H1 (cell line): ENCODE measurements around the gene FAM98C. TPM values are rescaled to one million over a fixed set of nuclear protein-coding genes. Genes with fewer than 3 reads are reported as not detected.

Source experiments
- CTCF ChIA-PET: fragments of 300-600 bp; sonication (Branson Sonifier 250); formaldehyde crosslinking; loops from one replicate; lab custom pipeline; 2021; ENCODE audit not compliant: partially characterized antibody; lab: Charles Lee
- POLR2A ChIA-PET: fragments of 300-600 bp; sonication (Branson Sonifier 250); formaldehyde crosslinking; loops from one replicate; lab custom pipeline; 2021; ENCODE audit warnings: inconsistent platforms; ENCODE audit not compliant: partially characterized antibody; lab: Charles Lee
- DNase-seq, 2 experiments: peaks; one replicate each; pipeline versions ENCODE4 v3.0.0 to v3.0.0-alpha.2; 2010 to 2022; ENCODE audit warnings: low spot score in 2 of 2, low read depth in 1 of 2, mixed read lengths in 1 of 2
- FAIRE-seq: peaks from 2 replicates; lab custom pipeline; 2011; peaks lifted over from hg19 to GRCh38; lab: Jason Lieb, UNC
- H2AFZ ChIP-seq: 2 replicates; pipeline ENCODE4 v1.8.1; 2012; ENCODE audit warnings: low read length, inconsistent platforms
- H2AK5ac ChIP-seq: 2 replicates; pipeline ENCODE4 v1.6.1; 2013; ENCODE audit warnings: low read depth, low read length
- H2BK120ac ChIP-seq: replicated peaks from 2 replicates; pipeline ENCODE3; 2013; ENCODE audit warnings: low read depth, low read length, inconsistent platforms
- H2BK12ac ChIP-seq: 2 replicates; pipeline ENCODE4 v1.6.1; 2013; ENCODE audit warnings: low read depth, low read length
- H2BK15ac ChIP-seq: 2 replicates; pipeline ENCODE4 v1.6.1; 2013; ENCODE audit warnings: low read length
- H2BK20ac ChIP-seq: 2 replicates; pipeline ENCODE4 v1.6.1; 2013; ENCODE audit warnings: low read length
- H2BK5ac ChIP-seq: 2 replicates; pipeline ENCODE4 v1.6.1; 2013; ENCODE audit warnings: low read depth, low read length
- H3K14ac ChIP-seq: 2 replicates; pipeline ENCODE4 v1.6.1; 2013; ENCODE audit warnings: inconsistent platforms; ENCODE audit not compliant: insufficient read length
- H3K18ac ChIP-seq: 2 replicates; pipeline ENCODE4 v1.6.1; 2013; ENCODE audit warnings: low read length; ENCODE audit errors: extremely low read depth
- H3K23ac ChIP-seq: 2 replicates; pipeline ENCODE4 v1.6.1; 2013; ENCODE audit warnings: inconsistent platforms; ENCODE audit not compliant: insufficient read length
- H3K23me2 ChIP-seq: 2 replicates; pipeline ENCODE4 v1.6.1; 2013; ENCODE audit warnings: low read depth, low read length
- H3K27ac ChIP-seq: 2 replicates; pipeline ENCODE4 v1.6.1; 2011; ENCODE audit warnings: low read depth, low read length, inconsistent platforms
- H3K27me3 ChIP-seq, 4 experiments: replicated peaks in 1 of 4; 1 replicate in 1 of 4; 2 replicates in 3 of 4; pipeline versions ENCODE4 v1.6.1 to v1.8.1; 2011 to 2013; ENCODE audit warnings: low read length in 3 of 4, mild to moderate bottlenecking in 3 of 4, inconsistent platforms in 2 of 4, mixed read lengths in 2 of 4, moderate library complexity in 1 of 4; ENCODE audit not compliant: control insufficient read depth in 3 of 4, insufficient read depth in 3 of 4; ENCODE audit errors: extremely low read depth in 1 of 4
- H3K36me3 ChIP-seq, 4 experiments: 2 replicates each; pipeline versions ENCODE4 v1.6.1 to v1.8.1; 2011 to 2013; ENCODE audit warnings: mild to moderate bottlenecking in 4 of 4, low read length in 3 of 4, moderate library complexity in 2 of 4, control low read depth in 1 of 4, inconsistent platforms in 1 of 4; ENCODE audit not compliant: insufficient read depth in 4 of 4, control insufficient read depth in 2 of 4
- H3K4ac ChIP-seq: replicated peaks from 2 replicates; pipeline ENCODE3; 2013; ENCODE audit warnings: low read length, low read depth, mixed read lengths, inconsistent platforms; ENCODE audit not compliant: insufficient read length
- H3K4me1 ChIP-seq, 4 experiments: replicated peaks in 1 of 4; 1 replicate in 1 of 4; 2 replicates in 3 of 4; pipeline versions ENCODE4 v1.6.1 to v1.8.1; 2011 to 2013; ENCODE audit warnings: low read length in 3 of 4, inconsistent platforms in 2 of 4, mixed read lengths in 1 of 4; ENCODE audit not compliant: insufficient read depth in 4 of 4, control insufficient read depth in 3 of 4
- H3K4me2 ChIP-seq, 2 experiments: 2 replicates each; pipeline versions ENCODE4 v1.6.1 to v1.8.1; 2011 to 2013; ENCODE audit warnings: low read depth in 2 of 2, low read length in 2 of 2, control low read depth in 1 of 2, inconsistent platforms in 1 of 2, mild to moderate bottlenecking in 1 of 2; ENCODE audit not compliant: insufficient read depth in 1 of 2
- H3K4me3 ChIP-seq, 4 experiments: fragments of 200-600, 300-600 bp in 1 of 4; sonication (generic), shearing (Covaris generic), sonication (Bioruptor Twin) in 1 of 4; 2 replicates each; pipeline versions ENCODE4 v1.5.1 to v1.8.1; 2011 to 2016; ENCODE audit warnings: low read length in 4 of 4, low read depth in 3 of 4, control low read depth in 2 of 4, inconsistent platforms in 2 of 4, mild to moderate bottlenecking in 2 of 4, mixed read lengths in 1 of 4, moderate library complexity in 1 of 4; ENCODE audit not compliant: insufficient read depth in 2 of 4; ENCODE audit errors: extremely low read depth in 1 of 4
- H3K56ac ChIP-seq: replicated peaks from 2 replicates; pipeline ENCODE3; 2013; ENCODE audit warnings: low read depth, mild to moderate bottlenecking, mixed read lengths, low read length, inconsistent platforms; ENCODE audit not compliant: insufficient read length
- H3K79me1 ChIP-seq: 2 replicates; pipeline ENCODE4 v1.6.1; 2013; ENCODE audit warnings: low read depth, low read length, control low read depth
- H3K79me2 ChIP-seq, 2 experiments: 2 replicates each; pipeline versions ENCODE4 v1.6.1 to v1.8.1; 2012 to 2013; ENCODE audit warnings: low read length in 2 of 2, mild to moderate bottlenecking in 2 of 2, inconsistent platforms in 1 of 2; ENCODE audit not compliant: insufficient read depth in 2 of 2, control insufficient read depth in 1 of 2
- H3K9ac ChIP-seq, 4 experiments: replicated peaks in 1 of 4; 1 replicate in 1 of 4; 2 replicates in 3 of 4; pipeline versions ENCODE4 v1.6.1 to v1.8.1; 2011 to 2013; ENCODE audit warnings: low read depth in 3 of 4, low read length in 3 of 4, control low read depth in 2 of 4, mild to moderate bottlenecking in 2 of 4, moderate library complexity in 2 of 4, inconsistent platforms in 1 of 4; ENCODE audit errors: extremely low read depth in 1 of 4
- H3K9me3 ChIP-seq, 2 experiments: 2 replicates each; pipeline versions ENCODE4 v1.6.1 to v1.8.1; 2012 to 2013; ENCODE audit warnings: mild to moderate bottlenecking in 2 of 2, moderate library complexity in 2 of 2, control low read depth in 1 of 2, inconsistent platforms in 1 of 2, low read depth in 1 of 2, low read length in 1 of 2, mixed read lengths in 1 of 2; ENCODE audit not compliant: insufficient read depth in 2 of 2
- H4K20me1 ChIP-seq, 2 experiments: replicated peaks in 1 of 2; 2 replicates each; pipeline versions ENCODE3 to v1.8.1; 2011 to 2013; ENCODE audit warnings: inconsistent platforms in 2 of 2, low read length in 2 of 2, mild to moderate bottlenecking in 1 of 2; ENCODE audit not compliant: insufficient read depth in 2 of 2, control insufficient read depth in 1 of 2
- H4K5ac ChIP-seq: 2 replicates; pipeline ENCODE4 v1.6.1; 2013; ENCODE audit warnings: low read length, low read depth, mixed read lengths, inconsistent platforms; ENCODE audit not compliant: insufficient read length
- H4K8ac ChIP-seq: 2 replicates; pipeline ENCODE4 v1.8.0; 2013; ENCODE audit warnings: mild to moderate bottlenecking, moderate library complexity, low read length, inconsistent platforms; ENCODE audit not compliant: insufficient read depth; ENCODE audit errors: extremely low read depth
- H4K91ac ChIP-seq: replicated peaks from 2 replicates; pipeline ENCODE3; 2013; ENCODE audit warnings: low read length, mixed read lengths, inconsistent platforms; ENCODE audit not compliant: insufficient read length
- ASH2L ChIP-seq: fragments of 200-600, 300-600 bp; sonication (generic); IDR thresholded peaks from one replicate; pipeline ENCODE4 v1.7.1; 2017; ENCODE audit warnings: low read length
- CREB1 ChIP-seq: IDR thresholded peaks from 2 replicates; pipeline ENCODE4 v1.6.1; 2012; ENCODE audit warnings: inconsistent platforms
- EZH2 ChIP-seq: fragments of 200-600 bp; sonication (generic); IDR thresholded peaks from 2 replicates; pipeline ENCODE4 v1.7.1; 2012; ENCODE audit warnings: low read depth, mild to moderate bottlenecking, moderate library complexity, low read length, inconsistent platforms; ENCODE audit not compliant: severe bottlenecking
- KDM4A ChIP-seq: IDR thresholded peaks from one replicate; pipeline ENCODE4 v1.7.1; 2012; ENCODE audit warnings: low read depth, mild to moderate bottlenecking, moderate library complexity, low read length, inconsistent platforms; ENCODE audit not compliant: severe bottlenecking
- NANOG ChIP-seq: IDR thresholded peaks from 2 replicates; pipeline ENCODE4 v1.6.1; 2011; ENCODE audit warnings: low read length, low read depth, mild to moderate bottlenecking, inconsistent platforms; ENCODE audit not compliant: insufficient read depth, poor library complexity, severe bottlenecking
- RFX5 ChIP-seq: IDR thresholded peaks from 2 replicates; pipeline ENCODE4 v1.6.1; 2011; ENCODE audit warnings: low read depth, low read length, improper control_type of control experiment, borderline replicate concordance
- SP1 ChIP-seq: IDR thresholded peaks from 2 replicates; pipeline ENCODE4 v1.6.1; 2011; ENCODE audit warnings: low read depth, low read length
- SP4 ChIP-seq: IDR thresholded peaks from 2 replicates; pipeline ENCODE4 v1.6.1; 2012; ENCODE audit warnings: low read length, inconsistent platforms
- SRF ChIP-seq: IDR thresholded peaks from 2 replicates; pipeline ENCODE4 v1.6.1; 2011; ENCODE audit warnings: mild to moderate bottlenecking, low read depth, low read length, moderate library complexity
- TBP ChIP-seq: IDR thresholded peaks from 2 replicates; pipeline ENCODE4 v1.6.1; 2011; ENCODE audit warnings: low read depth, low read length, improper control_type of control experiment
- ZNF274 ChIP-seq: IDR thresholded peaks from 2 replicates; pipeline ENCODE4 v1.7.0; 2012; ENCODE audit warnings: low read length, borderline replicate concordance; ENCODE audit errors: extremely low read depth
- WGBS, 2 experiments: shearing (Covaris generic) in 1 of 2; methylation state at CpG; one replicate each; pipeline versions ENCODE4 v1.1.6 to v1.1.7; 2013 to 2015; ENCODE audit warnings: low lambda C conversion rate in 2 of 2, mixed read lengths in 2 of 2, inconsistent platforms in 1 of 2, low coverage in 1 of 2, missing lambda C conversion rate in 1 of 2; ENCODE audit not compliant: insufficient replicate concordance in 2 of 2, insufficient coverage in 1 of 2, insufficient read length in 1 of 2; ENCODE audit errors: extremely low coverage in 1 of 2, missing lambda C conversion rate in 1 of 2; 5-methylcytosine and 5-hydroxymethylcytosine counted together
- polyA plus RNA-seq, 7 experiments: library from polyadenylated mRNA; depleted of rRNA in 3 of 7; stranded (reverse) in 5 of 7; unstranded in 2 of 7; fragments of >200 nt in 5 of 7; fragments of 200-250 nt in 2 of 7; gene quantifications; 1 replicate in 5 of 7; 2 replicates in 1 of 7; 4 replicates in 1 of 7; pipeline versions ENCODE4 v1.2.1 to v1.2.3, GENCODE V29; 2011 to 2013; ENCODE audit warnings: missing spikeins in 2 of 7, mixed read lengths in 2 of 7
- total RNA-seq: library from RNA; stranded (reverse); fragmentation: NEBNext Ultra II Directional; extraction: Animal tissue kit (Norgen Biotek cat#: 25700); gene quantifications from 2 replicates; pipeline ENCODE4 v1.2.1, GENCODE V29; 2021
- TF ChIP-seq, protein P1 (sequence below), 3 experiments: IDR thresholded peaks; 1 replicate in 2 of 3; 2 replicates in 1 of 3; pipeline versions ENCODE4 v1.5.1 to v1.6.1; 2011; ENCODE audit warnings: low read length in 3 of 3, mild to moderate bottlenecking in 3 of 3, inconsistent platforms in 2 of 3, low read depth in 1 of 3, moderate library complexity in 1 of 3; ENCODE audit not compliant: insufficient read depth in 1 of 3; ENCODE audit errors: control extremely low read depth in 1 of 3

The FAM98C gene
- total and polyA plus RNA-seq, 2 of the 8 experiments (the other 6 are each of a cell fraction or from before 2014, with no cell fraction given): 6.1 to 9.4 TPM

DNA sequence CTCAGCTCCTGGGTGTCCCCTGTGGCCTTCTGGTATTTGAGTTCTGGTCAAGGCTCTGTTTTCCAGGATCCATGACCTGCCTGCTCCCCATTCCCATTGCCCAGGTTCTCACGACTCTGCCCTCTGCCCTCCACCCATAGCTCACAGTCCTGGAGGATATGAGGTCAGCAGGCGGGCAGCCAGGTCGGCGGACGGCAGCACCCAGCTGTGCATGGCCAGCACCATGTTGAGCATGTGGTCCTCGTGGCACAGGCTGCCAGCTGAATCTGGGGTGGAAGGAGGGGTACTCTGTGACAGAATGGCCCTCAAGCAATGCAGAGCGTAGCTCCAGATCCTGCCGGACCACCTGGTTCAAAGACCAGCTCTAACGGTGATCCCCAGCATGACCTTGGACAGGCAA, 18.0 kb downstream of the FAM98C start:
- Histone ChIP-seq H3K56ac (no peak overlapping the region), H3K9me3 (no peaks in the 10 kb centered on the region), H3K23ac (no peak overlapping the region), H3K27me3 (peaks cover 0 to 9% (median 5%) of the 10 kb centered on the region in 4 experiments; a peak in 4 of 7 replicates), H2AK5ac (no peak overlapping the region), H2BK15ac (0 out of 2 replicates have a peak overlapping the region, but pooled peaks have one; percentile 95), H4K91ac (no peak overlapping the region), H2BK5ac (no peak overlapping the region), H4K20me1 (no peaks in the 10 kb centered on the region), H3K4me1 (peaks cover 4 to 19% (median 14%) of the 10 kb centered on the region in 4 experiments; a peak in 6 of 7 replicates), H2BK120ac (no peak overlapping the region), H3K9ac (no peak overlapping the region), H3K36me3 (no peaks in the 10 kb centered on the region), H3K79me1 (no peaks in the 10 kb centered on the region), H3K18ac (no peak overlapping the region), H3K4ac (no peak overlapping the region), H3K23me2 (peaks cover 7% of the 10 kb centered on the region), H3K79me2 (no peaks in the 10 kb centered on the region), H3K14ac (no peak overlapping the region), H2BK20ac (no peak overlapping the region), H3K27ac (no peak overlapping the region), H2BK12ac (no peak overlapping the region), H2AFZ (no peak overlapping the region), H4K8ac (no peak overlapping the region), H3K4me3 (no peak overlapping the region), H4K5ac (no peak overlapping the region), H3K4me2 (no peak overlapping the region)
- CTCF ChIA-PET: interaction anchor here (1.2 to 2.3 kb wide), 3 partner anchors 14 to 19 kb away, joined by 4 to 10 read pairs (median 5); partner anchors contain the start of gene FAM98C
- WGBS, 2 experiments: 93% methylated on average over 9 of the region's 9 CpGs; no CpG with 5 or more reads in 1 of the 2 experiments
- DNase-seq (no peak), FAIRE-seq (no peak)
- POLR2A ChIA-PET: interaction anchor here (1.0 to 1.4 kb wide), 4 partner anchors 11 to 26 kb away, joined by 3 to 6 read pairs (median 4); no protein-coding TSS in a partner anchor
- TF ChIP-seq RFX5 (no peak), SP4 (no peak), ZNF274 (no peak), SRF (no peak), KDM4A (no peak), TBP (no peak), SP1 (no peak), ASH2L (no peak), EZH2 (no peak), CREB1 (no peak), NANOG (no peak)
- TF ChIP-seq, protein P1, sequence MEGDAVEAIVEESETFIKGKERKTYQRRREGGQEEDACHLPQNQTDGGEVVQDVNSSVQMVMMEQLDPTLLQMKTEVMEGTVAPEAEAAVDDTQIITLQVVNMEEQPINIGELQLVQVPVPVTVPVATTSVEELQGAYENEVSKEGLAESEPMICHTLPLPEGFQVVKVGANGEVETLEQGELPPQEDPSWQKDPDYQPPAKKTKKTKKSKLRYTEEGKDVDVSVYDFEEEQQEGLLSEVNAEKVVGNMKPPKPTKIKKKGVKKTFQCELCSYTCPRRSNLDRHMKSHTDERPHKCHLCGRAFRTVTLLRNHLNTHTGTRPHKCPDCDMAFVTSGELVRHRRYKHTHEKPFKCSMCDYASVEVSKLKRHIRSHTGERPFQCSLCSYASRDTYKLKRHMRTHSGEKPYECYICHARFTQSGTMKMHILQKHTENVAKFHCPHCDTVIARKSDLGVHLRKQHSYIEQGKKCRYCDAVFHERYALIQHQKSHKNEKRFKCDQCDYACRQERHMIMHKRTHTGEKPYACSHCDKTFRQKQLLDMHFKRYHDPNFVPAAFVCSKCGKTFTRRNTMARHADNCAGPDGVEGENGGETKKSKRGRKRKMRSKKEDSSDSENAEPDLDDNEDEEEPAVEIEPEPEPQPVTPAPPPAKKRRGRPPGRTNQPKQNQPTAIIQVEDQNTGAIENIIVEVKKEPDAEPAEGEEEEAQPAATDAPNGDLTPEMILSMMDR (IDR thresholded peaks at IDR 0.05; ENCODE audit: control extremely low read depth in 1 of 3, insufficient read depth in 1 of 3, low read depth in 1 of 3, low read length in 3 of 3): no peak
